Activated naive CD8-positive, alpha-beta T cell treated with anti-CD3 and anti-CD28 coated beads, Interleukin-2, amount 10 ng/mL, durations not matched to agents 7 days and 5 days (primary cell): ENCODE data around the gene ZNF133. TPM values are rescaled to one million over a fixed set of nuclear protein-coding genes. Genes with fewer than 3 reads are reported as not detected.
"Not testable (repeated sequence)": the region's sequence is repeated elsewhere in the genome, so short reads cannot be mapped to it uniquely, and the experiment has no call there.

ENCODE experiments used
- ATAC-seq: fragments of 150-1000 bp; cut with Tn5 transposase; one replicate; pipeline ENCODE4 v1.10.0; 2021; ENCODE audit warnings: low read depth, moderate library complexity
- POLR2A ChIA-PET: fragments of 350-600 bp; sonication (Branson Sonifier 250); formaldehyde crosslinking; loops from one replicate; lab custom pipeline; 2021; ENCODE audit warnings: antibody characterized with exemption; lab: Charles Lee
- DNase-seq: peaks from one replicate; pipeline ENCODE4 v3.0.0; 2021
- H3K27ac Mint-ChIP-seq: one replicate; pipeline ENCODE4 v1.8.0; 2022; ENCODE audit warnings: mild to moderate bottlenecking, mixed read lengths
- H3K27me3 Mint-ChIP-seq: one replicate; pipeline ENCODE4 v1.8.0; 2022; ENCODE audit warnings: mild to moderate bottlenecking, moderate library complexity, mixed read lengths
- H3K36me3 Mint-ChIP-seq: one replicate; pipeline ENCODE4 v1.8.0; 2021; ENCODE audit warnings: mild to moderate bottlenecking, mixed read lengths
- H3K4me1 Mint-ChIP-seq: one replicate; pipeline ENCODE4 v1.8.0; 2021; ENCODE audit warnings: mixed read lengths
- H3K4me3 Mint-ChIP-seq: one replicate; pipeline ENCODE4 v1.8.0; 2022; ENCODE audit warnings: mild to moderate bottlenecking, moderate library complexity, mixed read lengths
- H3K9me3 Mint-ChIP-seq: one replicate; pipeline ENCODE4 v1.8.0; 2021; ENCODE audit warnings: mixed read lengths
- total RNA-seq, 2 experiments: library from RNA; stranded (reverse); gene quantifications; one replicate each; pipeline ENCODE4 v1.2.3, GENCODE V29; 2021

ZNF133 gene
- total RNA-seq, 2 experiments from 2014 or later: 9.2 TPM

GRCh38 chr20:18307301-18307700 is 19.0 kb downstream of the ZNF133 start:
- Mint-ChIP-seq H3K9me3 (no peaks in the 10 kb centered on the region), H3K27me3 (no peaks in the 10 kb centered on the region), H3K4me1 (no peaks in the 10 kb centered on the region), H3K27ac (no peak overlapping the region), H3K4me3 (no peak overlapping the region), H3K36me3 (peaks cover 14% of the 10 kb centered on the region)
- ATAC-seq (no peak), DNase-seq (no peak)
- POLR2A ChIA-PET: no interaction called here

GRCh38 chr20:18310051-18310450 is 21.7 kb downstream of the ZNF133 start:
- Mint-ChIP-seq H3K36me3 (peaks cover 16% of the 10 kb centered on the region), H3K4me3 (no peak overlapping the region), H3K27me3 (no peaks in the 10 kb centered on the region), H3K4me1 (no peaks in the 10 kb centered on the region), H3K9me3 (no peaks in the 10 kb centered on the region), H3K27ac (no peak overlapping the region)
- POLR2A ChIA-PET: no interaction called here
- ATAC-seq: no peak
- no peak for DNase-seq

GRCh38 chr20:18310592-18310991 is 22.3 kb downstream of the ZNF133 start:
- no peaks in the 10 kb centered on the region for H3K4me1 Mint-ChIP-seq
- no peaks in the 10 kb centered on the region for H3K9me3 Mint-ChIP-seq
- no peak overlapping the region for H3K27ac Mint-ChIP-seq
- DNase-seq (no peak), ATAC-seq (no peak)
- H3K4me3 Mint-ChIP-seq: no peak overlapping the region
- no peaks in the 10 kb centered on the region for H3K27me3 Mint-ChIP-seq
- peaks cover 20% of the 10 kb centered on the region for H3K36me3 Mint-ChIP-seq
- POLR2A ChIA-PET: no interaction called here

- H3K27me3 Mint-ChIP-seq: no peaks in the 10 kb centered on the region
- DNase-seq (no peak), ATAC-seq (no peak)
- no peaks in the 10 kb centered on the region for H3K9me3 Mint-ChIP-seq
- POLR2A ChIA-PET: no interaction called here
- H3K27ac Mint-ChIP-seq: no peak overlapping the region
- H3K4me3 Mint-ChIP-seq: no peak overlapping the region
- peaks cover 28% of the 10 kb centered on the region for H3K36me3 Mint-ChIP-seq
- no peaks in the 10 kb centered on the region for H3K4me1 Mint-ChIP-seq
Observed at GRCh38 chr20:18312723-18313122, 24.4 kb downstream of the ZNF133 start.

- Mint-ChIP-seq H3K36me3 (peaks cover 27% of the 10 kb centered on the region), H3K4me3 (no peak overlapping the region), H3K27me3 (no peaks in the 10 kb centered on the region), H3K4me1 (no peaks in the 10 kb centered on the region), H3K9me3 (no peaks in the 10 kb centered on the region), H3K27ac (no peak overlapping the region)
- ATAC-seq: no peak
- POLR2A ChIA-PET: no interaction called here
- DNase-seq: no peak
Observed at GRCh38 chr20:18313411-18313810, 25.1 kb downstream of the ZNF133 start.

- ATAC-seq (no peak), DNase-seq (no peak)
- Mint-ChIP-seq H3K27me3 (no peaks in the 10 kb centered on the region), H3K36me3 (peaks cover 18% of the 10 kb centered on the region), H3K4me1 (no peaks in the 10 kb centered on the region), H3K27ac (no peak overlapping the region), H3K9me3 (no peaks in the 10 kb centered on the region), H3K4me3 (no peak overlapping the region)
- POLR2A ChIA-PET: no interaction called here
Observed at GRCh38 chr20:18314786-18315406, 26.6 kb downstream of the ZNF133 start.

GRCh38 chr20:18316166-18316565 is 27.8 kb downstream of the ZNF133 start:
- Mint-ChIP-seq H3K4me1 (no peaks in the 10 kb centered on the region), H3K4me3 (no peak overlapping the region), H3K36me3 (peaks cover 17% of the 10 kb centered on the region), H3K27ac (no peak overlapping the region), H3K9me3 (no peaks in the 10 kb centered on the region), H3K27me3 (no peaks in the 10 kb centered on the region)
- DNase-seq: no peak
- no peak for ATAC-seq
- POLR2A ChIA-PET: no interaction called here

GRCh38 chr20:18321316-18321715 is 33.0 kb downstream of the ZNF133 start:
- POLR2A ChIA-PET: no interaction called here

GRCh38 chr20:18321976-18322950 is 33.9 kb downstream of the ZNF133 start:
- H3K4me3 Mint-ChIP-seq: no peak overlapping the region
- H3K4me1 Mint-ChIP-seq: no peaks in the 10 kb centered on the region
- H3K9me3 Mint-ChIP-seq: no peaks in the 10 kb centered on the region
- H3K27ac Mint-ChIP-seq: no peak overlapping the region
- H3K27me3 Mint-ChIP-seq: peaks cover 2% of the 10 kb centered on the region
- POLR2A ChIA-PET: no interaction called here
- no peak for ATAC-seq
- no peak for DNase-seq
- H3K36me3 Mint-ChIP-seq: peaks cover 2% of the 10 kb centered on the region

More at GRCh38 chr20:18321316-18321715, 33.0 kb downstream of the ZNF133 start:
- H3K36me3 Mint-ChIP-seq: peaks cover 4% of the 10 kb centered on the region
- ATAC-seq (no peak), DNase-seq (no peak)
- no peak overlapping the region for H3K4me3 Mint-ChIP-seq
- H3K27ac Mint-ChIP-seq: no peak overlapping the region
- H3K9me3 Mint-ChIP-seq: no peaks in the 10 kb centered on the region
- H3K27me3 Mint-ChIP-seq: peaks cover 2% of the 10 kb centered on the region
- H3K4me1 Mint-ChIP-seq: no peaks in the 10 kb centered on the region

GRCh38 chr20:18323705-18324104 is 35.4 kb downstream of the ZNF133 start:
- DNase-seq (no peak), ATAC-seq (no peak)
- no peak overlapping the region for H3K27ac Mint-ChIP-seq
- POLR2A ChIA-PET: no interaction called here
- H3K27me3 Mint-ChIP-seq: peaks cover 2% of the 10 kb centered on the region
- no peaks in the 10 kb centered on the region for H3K36me3 Mint-ChIP-seq
- H3K4me1 Mint-ChIP-seq: no peaks in the 10 kb centered on the region
- peaks cover 1% of the 10 kb centered on the region for H3K9me3 Mint-ChIP-seq
- no peak overlapping the region for H3K4me3 Mint-ChIP-seq

- ATAC-seq (no peak), DNase-seq (no peak)
- Mint-ChIP-seq H3K36me3 (no peaks in the 10 kb centered on the region), H3K4me3 (no peak overlapping the region), H3K27ac (no peak overlapping the region), H3K9me3 (peaks cover 2% of the 10 kb centered on the region), H3K27me3 (peaks cover 2% of the 10 kb centered on the region), H3K4me1 (no peaks in the 10 kb centered on the region)
- POLR2A ChIA-PET: no interaction called here
Observed at GRCh38 chr20:18324596-18325089, 36.3 kb downstream of the ZNF133 start.

- POLR2A ChIA-PET: no interaction called here
Observed at GRCh38 chr20:18326990-18327389, 38.7 kb downstream of the ZNF133 start.

GRCh38 chr20:18331694-18332093 is 43.4 kb downstream of the ZNF133 start:
- ATAC-seq: no peak
- H3K4me1 Mint-ChIP-seq: no peaks in the 10 kb centered on the region
- no peaks in the 10 kb centered on the region for H3K27me3 Mint-ChIP-seq
- no peak overlapping the region for H3K4me3 Mint-ChIP-seq
- H3K36me3 Mint-ChIP-seq: no peaks in the 10 kb centered on the region
- peaks cover 25% of the 10 kb centered on the region for H3K9me3 Mint-ChIP-seq
- no peak overlapping the region for H3K27ac Mint-ChIP-seq
- DNase-seq: no peak
- POLR2A ChIA-PET: no interaction called here

More at GRCh38 chr20:18326990-18327389, 38.7 kb downstream of the ZNF133 start:
- no peak overlapping the region for H3K4me3 Mint-ChIP-seq
- DNase-seq: no peak
- H3K27ac Mint-ChIP-seq: no peak overlapping the region
- H3K36me3 Mint-ChIP-seq: no peaks in the 10 kb centered on the region
- peaks cover 14% of the 10 kb centered on the region for H3K9me3 Mint-ChIP-seq
- H3K27me3 Mint-ChIP-seq: peaks cover 2% of the 10 kb centered on the region
- H3K4me1 Mint-ChIP-seq: no peaks in the 10 kb centered on the region
- ATAC-seq: no peak

GRCh38 chr20:18349749-18350148 is 61.4 kb downstream of the ZNF133 start:
- ATAC-seq, DNase-seq, H3K27ac Mint-ChIP-seq, H3K4me1 Mint-ChIP-seq, H3K4me3 Mint-ChIP-seq, H3K36me3 Mint-ChIP-seq, H3K9me3 Mint-ChIP-seq, POLR2A ChIA-PET: not testable (repeated sequence)
- peaks cover 16% of the 10 kb centered on the region for H3K27me3 Mint-ChIP-seq
